HG02852 (cell line): ENCODE data around the gene KIF11.
A peak's percentile ranks its signal among the peaks of the same experiment; 100 is the strongest.
"Not testable (repeated sequence)": the region's sequence is repeated elsewhere in the genome, so short reads cannot be mapped to it uniquely, and the experiment has no call there.

Experiments used
- ATAC-seq: cut with Tn5 transposase; IDR thresholded peaks from one replicate; pipeline ENCODE4 v1.9.1; 2021; ENCODE audit warnings: mild to moderate bottlenecking, moderate library complexity; ENCODE audit not compliant: unreplicated experiment

Gene KIF11

DNA sequence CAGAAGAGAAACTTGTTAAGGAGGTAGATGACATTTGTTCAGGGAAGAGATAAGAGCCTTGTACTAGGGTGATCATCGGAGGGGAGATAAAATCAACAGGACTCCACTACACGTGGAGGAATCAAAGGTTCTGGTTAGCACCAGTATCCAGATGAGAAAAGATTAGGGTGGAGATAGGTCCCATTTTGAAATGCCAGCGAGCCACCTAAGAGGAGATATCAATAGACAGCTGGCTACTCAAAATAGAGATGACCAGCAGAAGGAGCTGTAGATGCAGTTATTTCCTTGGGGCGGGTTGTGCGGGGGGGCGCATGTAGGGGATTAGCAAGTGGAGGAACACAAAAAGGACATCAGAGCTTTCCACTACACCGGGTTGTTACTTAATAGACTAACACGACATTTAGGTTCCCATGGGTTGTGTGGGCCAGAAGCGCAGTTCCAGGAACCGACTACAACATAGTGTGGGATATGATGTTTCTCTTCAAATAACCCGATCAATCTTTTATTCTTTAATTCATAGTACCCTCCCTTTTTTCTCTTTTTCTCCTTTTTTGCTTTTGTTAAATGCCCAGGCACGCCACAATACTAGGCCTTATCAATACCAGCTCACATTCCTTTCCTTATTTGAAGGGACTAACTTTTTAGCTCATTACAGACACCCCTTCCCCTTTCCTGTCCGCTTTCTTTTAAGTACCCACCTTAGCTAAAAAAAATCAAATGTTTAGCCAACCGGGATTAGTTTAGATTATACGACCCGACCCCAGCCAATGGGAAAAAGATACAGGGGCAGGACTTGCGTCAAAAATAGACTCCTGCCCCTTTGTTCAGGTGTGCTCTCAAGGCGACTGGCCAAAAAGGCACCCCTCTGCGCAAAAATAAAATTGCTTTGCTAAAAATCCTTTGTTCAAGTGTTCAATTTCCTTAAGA, 2.0 kb upstream of the KIF11 start:
- peak; percentile 10 for ATAC-seq

DNA sequence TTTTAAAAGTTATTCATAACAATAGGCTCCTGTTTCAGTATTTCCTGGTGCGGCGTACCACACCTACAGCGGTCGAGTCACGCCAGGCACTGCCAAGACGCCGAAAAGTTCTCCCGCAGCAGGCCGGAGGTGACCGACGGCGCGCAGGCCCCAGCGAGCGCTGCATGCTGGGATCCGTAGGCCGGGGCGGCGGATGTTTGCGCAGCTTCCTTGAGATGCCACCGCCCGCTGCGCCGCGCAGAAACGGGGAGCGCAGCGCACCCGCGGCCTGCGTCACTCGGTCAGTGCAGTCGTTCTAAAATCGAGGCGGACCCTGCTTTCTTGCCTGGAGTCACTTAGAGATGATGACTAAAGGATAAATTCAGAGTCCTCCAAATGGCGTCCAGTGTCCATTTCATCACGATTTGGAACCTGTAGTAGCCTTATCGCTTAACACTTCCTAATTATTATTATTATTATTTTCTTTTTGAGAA, 1.3 kb upstream of the KIF11 start:
- peak; percentile 75 for ATAC-seq

GRCh38 chr10:92593619-92594588, 974 bp downstream of the KIF11 start:
- ATAC-seq = no peak

DNA sequence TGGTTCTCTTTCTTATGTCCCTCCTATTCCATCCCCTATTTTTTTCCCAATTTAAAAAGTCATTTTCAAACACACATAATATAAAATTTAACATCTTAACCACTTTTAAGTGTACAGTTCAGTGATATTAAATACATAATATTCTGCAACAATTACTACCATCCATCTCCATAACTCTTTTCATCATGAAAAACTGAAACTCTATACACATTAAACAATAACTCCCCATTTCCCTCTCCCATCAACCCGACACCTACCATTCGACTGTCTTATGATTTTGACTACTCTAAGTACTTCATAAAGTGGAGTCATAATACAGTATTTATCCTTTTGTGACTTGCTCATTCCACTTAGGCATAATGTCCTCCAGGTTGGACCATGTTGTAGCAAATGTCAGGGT, 2.6 kb downstream of the KIF11 start:
- ATAC-seq = no peak

GRCh38 chr10:92598321-92598720, 5.4 kb downstream of the KIF11 start:
- no peak for ATAC-seq

DNA sequence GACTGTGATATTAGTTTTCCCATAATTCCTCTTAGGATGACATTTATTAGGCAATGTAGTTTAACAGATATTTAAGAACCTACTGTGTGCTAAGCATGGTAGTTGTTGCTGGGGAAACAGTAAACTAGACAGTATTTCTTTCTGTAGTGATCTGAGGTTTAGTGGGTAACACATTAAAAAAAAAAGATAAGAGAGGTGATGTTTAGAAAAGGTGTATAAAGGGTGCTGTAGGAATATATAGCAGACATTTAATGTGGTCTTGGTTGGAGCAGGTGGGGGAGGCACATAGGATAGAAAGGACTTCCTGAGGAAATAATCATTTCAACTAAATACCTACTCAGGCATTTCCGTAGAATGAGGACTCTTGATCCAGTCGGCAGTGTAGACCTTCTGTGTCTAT, 11.9 kb downstream of the KIF11 start:
- ATAC-seq = no peak

- no peak for ATAC-seq
These were observed 22.6 kb downstream of the KIF11 start for GRCh38 chr10:92615515-92615914.

GRCh38 chr10:92619368-92619767, 26.4 kb downstream of the KIF11 start:
- ATAC-seq = no peak

DNA sequence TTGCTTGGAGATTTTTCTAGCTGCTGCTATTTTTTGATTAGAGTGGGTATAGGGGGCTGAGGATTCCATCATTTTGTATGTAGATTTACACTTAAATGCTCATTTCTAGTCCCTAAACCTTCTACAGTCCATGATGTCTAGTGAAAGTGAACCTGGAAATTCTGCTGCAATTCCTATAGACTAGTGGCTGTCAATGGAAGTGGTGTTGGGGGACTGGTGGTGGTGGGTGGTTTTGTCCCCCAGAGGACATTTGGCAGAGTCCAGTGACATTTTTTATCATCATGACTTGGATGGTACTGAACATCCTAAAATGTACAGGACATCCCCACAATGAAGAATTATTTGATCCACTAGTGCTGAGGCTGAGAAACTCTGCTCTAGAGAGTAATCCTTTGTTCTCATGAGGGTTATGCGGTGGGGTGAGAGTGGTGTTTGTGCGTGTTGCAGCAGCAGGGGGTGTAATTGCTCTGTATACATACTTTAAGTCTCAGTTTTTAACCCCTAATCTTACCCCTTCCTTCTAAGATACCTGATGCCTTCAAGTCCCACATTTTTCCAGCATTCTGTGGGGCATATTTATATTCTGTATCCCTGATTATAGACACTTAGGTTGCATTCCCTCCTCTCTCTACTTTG, 35.0 kb downstream of the KIF11 start:
- no peak for ATAC-seq

- no peak for ATAC-seq
These were observed 37.0 kb downstream of the KIF11 start for GRCh38 chr10:92629945-92630344.

- ATAC-seq = no peak
These were observed 45.1 kb downstream of the KIF11 start for GRCh38 chr10:92638037-92638436.

DNA sequence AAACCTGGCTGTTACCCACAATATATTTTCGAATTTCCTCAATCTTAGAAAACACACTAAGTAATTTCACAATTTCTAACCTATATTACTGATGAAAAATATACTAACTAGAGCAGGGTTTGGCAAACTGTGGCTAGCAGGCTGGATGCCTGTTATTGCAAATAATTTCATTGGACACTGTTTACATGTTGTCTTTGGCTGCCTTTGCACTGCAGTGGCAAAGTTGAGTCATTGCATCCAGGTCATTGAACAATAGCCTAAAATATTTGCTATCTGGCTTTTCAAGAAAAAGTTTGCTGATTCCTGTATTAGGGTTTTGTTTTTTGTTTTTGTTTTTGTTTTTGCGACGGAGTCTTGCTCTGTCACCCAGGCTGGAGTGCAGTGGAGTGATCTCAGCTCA, 47.2 kb downstream of the KIF11 start:
- no peak for ATAC-seq

- no peak for ATAC-seq
These were observed 48.6 kb downstream of the KIF11 start for GRCh38 chr10:92641492-92641891.

DNA sequence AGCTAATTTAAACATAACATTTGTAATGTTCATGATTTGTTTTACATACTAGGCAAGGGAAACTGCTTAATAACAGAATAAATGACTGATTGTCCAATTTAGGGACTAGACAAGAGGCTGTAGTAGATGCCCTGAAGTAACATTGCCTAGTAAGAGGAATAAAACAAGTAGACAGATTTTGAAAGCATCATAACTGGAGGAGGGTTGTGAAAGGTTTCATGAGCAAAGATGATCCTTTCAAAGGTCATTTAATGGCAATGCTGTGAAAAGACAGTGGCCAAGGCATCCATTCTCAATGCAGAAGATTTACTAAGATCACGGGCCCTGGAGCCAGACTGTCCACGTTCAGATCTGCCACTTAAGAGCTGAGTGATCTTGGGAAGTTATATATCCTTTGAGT, 52.0 kb downstream of the KIF11 start:
- ATAC-seq = no peak

DNA sequence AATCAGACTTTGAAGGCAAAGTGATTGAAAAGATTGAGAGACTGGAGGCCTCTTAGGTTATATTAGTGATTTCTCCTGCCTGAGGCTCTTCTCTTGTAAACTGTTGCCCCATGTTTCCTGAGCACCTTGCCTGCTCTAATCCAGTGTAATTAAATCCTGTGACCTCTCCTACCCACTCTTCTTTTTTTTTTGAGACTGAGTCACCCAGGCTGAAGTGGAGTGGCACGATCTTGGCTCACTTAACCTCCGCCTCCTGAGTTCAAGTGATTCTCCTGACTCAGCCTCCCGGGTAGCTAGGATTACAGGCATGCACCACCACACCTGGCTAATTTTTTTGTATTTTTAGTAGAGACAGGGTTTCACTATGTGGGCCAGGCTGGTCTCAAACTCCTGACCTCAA, 57.9 kb downstream of the KIF11 start:
- not testable (repeated sequence) for ATAC-seq

- no peak for ATAC-seq
These were observed 62.5 kb downstream of the KIF11 start for GRCh38 chr10:92655426-92655825.

- no peak for ATAC-seq
These were observed 63.5 kb downstream of the KIF11 start for GRCh38 chr10:92656266-92656961.

DNA sequence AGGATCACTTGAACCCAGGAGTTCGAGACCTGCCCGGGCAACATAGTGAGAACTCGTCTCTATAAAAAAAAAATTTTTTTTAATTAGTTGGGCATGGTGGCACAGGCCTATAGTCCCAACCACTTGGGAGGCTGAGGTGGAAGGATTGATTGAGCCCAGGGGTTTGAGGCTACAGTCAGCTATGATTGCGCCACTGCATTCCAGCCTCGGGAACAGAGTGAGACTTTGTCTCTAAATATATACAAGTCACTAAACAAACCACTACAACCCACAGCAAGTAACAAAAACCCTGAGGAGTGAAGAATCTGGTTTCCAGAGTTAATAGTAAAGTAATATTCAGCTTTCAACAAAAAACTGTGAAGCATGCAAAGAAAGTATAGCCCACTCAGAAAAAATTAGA, 64.1 kb downstream of the KIF11 start:
- no peak for ATAC-seq

- no peak for ATAC-seq
These were observed 69.9 kb downstream of the KIF11 start for GRCh38 chr10:92662848-92663247.

GRCh38 chr10:92664322-92664721, 71.4 kb downstream of the KIF11 start:
- no peak for ATAC-seq
